ENCODE data around the gene NUCB2.
A peak's percentile ranks its signal among the peaks of the same experiment; 100 is the strongest.
"Not testable (repeated sequence)": the region's sequence is repeated elsewhere in the genome, so short reads cannot be mapped to it uniquely, and the experiment has no call there.

The NUCB2 gene

DNA sequence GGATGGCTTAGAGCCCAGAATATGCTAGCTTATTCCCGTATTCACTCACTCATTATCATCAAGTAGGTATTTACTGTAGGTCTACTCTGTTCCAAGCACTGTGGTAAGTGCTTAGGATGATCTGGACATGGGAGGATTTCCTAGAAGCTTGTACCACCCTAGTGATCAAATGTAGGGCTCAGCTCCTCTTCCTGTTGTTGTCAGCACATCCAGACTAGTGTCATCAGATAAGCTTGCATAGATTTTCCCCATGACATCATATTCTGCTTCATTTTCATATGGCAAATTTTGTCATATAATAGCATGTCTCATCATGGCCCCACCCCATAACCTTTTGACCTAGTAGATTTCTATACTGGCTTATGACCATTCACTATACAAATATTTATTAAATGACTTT is 19.3 kb upstream of the NUCB2 start:
- Histone ChIP-seq H3K4me1 (ENCODE audit: insufficient read depth, low read length) (no peaks in the 10 kb centered on the region), H3K36me3 (ENCODE audit: insufficient read depth, low read length) (no peaks in the 10 kb centered on the region), H3K9ac (ENCODE audit: low read depth, low read length) (no peak overlapping the region), H3K9me3 (ENCODE audit: control insufficient read depth, insufficient read depth, low read length) (no peaks in the 10 kb centered on the region)

DNA sequence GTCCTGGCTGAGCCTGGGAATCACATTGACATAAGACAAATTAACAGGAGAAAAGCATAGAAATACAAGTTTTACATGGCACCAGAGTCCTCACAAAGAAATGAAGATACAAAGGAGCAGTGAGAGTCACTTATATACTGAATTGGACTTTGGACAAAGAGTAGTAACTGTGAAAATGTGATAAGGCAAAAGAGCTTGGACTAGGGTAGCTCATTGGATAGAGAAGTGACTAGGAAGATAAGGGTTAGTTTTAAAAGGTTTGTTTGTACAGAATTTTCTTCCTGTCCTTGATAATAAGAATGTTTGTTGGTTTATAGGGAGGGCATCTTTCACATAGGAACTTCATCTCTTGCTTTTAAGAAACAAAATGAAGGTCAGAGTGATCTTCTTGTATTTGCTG is 17.9 kb upstream of the NUCB2 start:
- Histone ChIP-seq H3K9ac (ENCODE audit: low read depth, low read length) (no peak overlapping the region), H3K36me3 (ENCODE audit: insufficient read depth, low read length) (no peaks in the 10 kb centered on the region), H3K9me3 (ENCODE audit: control insufficient read depth, insufficient read depth, low read length) (no peaks in the 10 kb centered on the region), H3K4me1 (ENCODE audit: insufficient read depth, low read length) (no peaks in the 10 kb centered on the region)

DNA sequence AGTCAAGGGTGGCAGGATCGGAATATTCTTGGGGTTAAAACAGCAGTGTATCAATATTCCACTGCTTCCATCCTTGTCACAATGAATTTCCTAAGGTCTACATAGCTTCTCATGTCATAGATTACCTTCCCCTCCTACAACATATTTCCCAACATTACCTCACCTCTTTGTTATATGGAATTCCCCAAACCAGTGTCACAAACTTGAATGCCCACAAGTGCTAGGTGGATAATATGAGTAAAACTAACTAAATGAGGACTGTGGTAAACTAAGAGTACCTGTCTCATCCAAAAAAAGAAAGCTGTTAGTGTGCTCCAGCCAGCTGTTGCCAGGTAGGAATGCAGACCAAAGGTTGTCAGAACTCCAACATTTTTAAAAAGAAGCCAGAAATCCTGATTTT is 17.0 kb upstream of the NUCB2 start:
- no peaks in the 10 kb centered on the region for H3K36me3 ChIP-seq (ENCODE audit: insufficient read depth, low read length)
- no peaks in the 10 kb centered on the region for H3K4me1 ChIP-seq (ENCODE audit: insufficient read depth, low read length)
- H3K9ac ChIP-seq (ENCODE audit: low read depth, low read length), result no peak overlapping the region
- no peaks in the 10 kb centered on the region for H3K9me3 ChIP-seq (ENCODE audit: control insufficient read depth, insufficient read depth, low read length)

DNA sequence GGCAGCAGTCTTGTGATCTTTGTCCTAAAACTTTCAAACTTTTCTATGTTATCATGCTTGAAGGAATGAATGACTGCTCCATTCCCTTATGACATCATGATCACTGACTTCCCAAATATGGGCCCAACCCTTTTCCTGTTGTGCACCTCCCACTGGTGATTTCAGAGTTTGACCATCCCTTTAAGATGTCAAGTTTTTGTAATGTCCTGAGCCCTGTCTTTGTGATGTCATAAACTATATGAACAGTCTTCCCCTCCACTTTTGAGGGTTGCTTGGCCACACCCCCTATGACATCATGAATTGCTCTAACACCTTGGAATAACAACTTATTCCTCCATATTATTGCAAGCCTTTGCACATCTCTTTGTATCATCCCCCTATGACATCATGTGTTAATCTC is 16.5 kb upstream of the NUCB2 start:
- H3K9me3 ChIP-seq (ENCODE audit: control insufficient read depth, insufficient read depth, low read length), result no peaks in the 10 kb centered on the region
- H3K4me1 ChIP-seq (ENCODE audit: insufficient read depth, low read length), result no peaks in the 10 kb centered on the region
- no peak overlapping the region for H3K9ac ChIP-seq (ENCODE audit: low read depth, low read length)
- H3K36me3 ChIP-seq (ENCODE audit: insufficient read depth, low read length), result no peaks in the 10 kb centered on the region

DNA sequence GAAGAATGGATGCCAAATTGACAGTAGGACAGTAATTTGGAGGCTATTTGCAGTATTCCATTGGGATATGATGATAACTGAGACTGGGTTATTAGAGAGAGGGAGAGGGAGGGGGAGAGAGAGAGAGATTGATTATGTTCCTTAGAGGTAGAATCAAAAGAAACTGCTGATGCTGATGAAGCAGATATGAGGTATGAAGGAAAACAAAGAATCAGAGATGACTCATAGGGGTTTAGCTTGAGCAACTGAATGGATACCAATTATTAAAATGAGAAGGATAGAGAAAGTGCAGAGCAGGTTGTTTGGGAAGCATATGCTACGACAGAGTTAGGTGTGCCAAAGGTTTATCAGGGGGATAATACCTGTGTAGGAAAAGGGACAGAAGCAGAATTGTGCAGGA is 12.8 kb upstream of the NUCB2 start:
- H3K36me3 ChIP-seq (ENCODE audit: insufficient read depth, low read length), result no peaks in the 10 kb centered on the region
- no peaks in the 10 kb centered on the region for H3K9me3 ChIP-seq (ENCODE audit: control insufficient read depth, insufficient read depth, low read length)
- H3K4me1 ChIP-seq (ENCODE audit: insufficient read depth, low read length), result no peaks in the 10 kb centered on the region
- no peak overlapping the region for H3K9ac ChIP-seq (ENCODE audit: low read depth, low read length)

DNA sequence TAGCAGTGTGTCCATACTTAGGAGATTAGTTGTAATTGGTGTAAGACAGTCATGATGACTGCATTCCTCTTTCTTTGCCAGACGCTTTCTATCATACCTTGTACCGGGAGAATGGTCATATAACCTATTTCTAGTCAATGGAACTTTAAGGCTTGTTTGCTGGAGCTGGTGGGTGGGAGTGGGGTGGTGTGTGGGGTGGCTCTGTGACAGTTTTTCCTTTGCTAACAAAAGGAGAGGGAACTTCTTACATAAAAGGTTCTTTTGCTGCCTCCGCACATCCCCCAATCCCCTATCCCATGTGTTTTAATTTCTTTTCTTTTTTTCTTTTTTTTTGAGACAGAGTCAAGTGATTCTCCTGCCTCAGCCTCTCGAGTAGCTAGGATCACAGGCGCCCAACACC is 9.8 kb upstream of the NUCB2 start:
- H3K4me1 ChIP-seq (ENCODE audit: insufficient read depth, low read length), result no peaks in the 10 kb centered on the region
- no peaks in the 10 kb centered on the region for H3K36me3 ChIP-seq (ENCODE audit: insufficient read depth, low read length)
- H3K9me3 ChIP-seq (ENCODE audit: control insufficient read depth, insufficient read depth, low read length), result no peaks in the 10 kb centered on the region
- H3K9ac ChIP-seq (ENCODE audit: low read depth, low read length), result no peak overlapping the region

DNA sequence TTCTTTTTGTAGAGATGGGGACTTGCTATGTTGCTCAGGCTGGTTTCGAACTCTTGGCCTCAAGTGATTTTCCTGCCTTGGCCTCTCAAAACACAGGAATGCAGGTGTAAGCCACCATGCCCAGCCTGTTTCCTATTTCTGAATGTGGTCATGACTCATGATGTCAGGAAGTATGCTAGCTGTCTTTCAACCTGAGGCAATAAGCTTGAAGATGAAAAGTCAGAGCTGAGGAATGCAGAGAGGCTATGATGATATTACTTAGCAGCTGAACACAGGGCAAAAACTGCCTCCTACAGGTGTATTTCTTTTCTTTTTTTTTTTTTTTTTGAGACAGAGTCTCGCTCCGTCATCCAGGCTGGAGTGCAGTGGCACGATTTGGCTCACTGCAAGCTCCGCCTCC is 9.0 kb upstream of the NUCB2 start:
- no peak overlapping the region for H3K9ac ChIP-seq (ENCODE audit: low read depth, low read length)
- no peaks in the 10 kb centered on the region for H3K4me1 ChIP-seq (ENCODE audit: insufficient read depth, low read length)
- H3K9me3 ChIP-seq (ENCODE audit: control insufficient read depth, insufficient read depth, low read length), result no peaks in the 10 kb centered on the region
- H3K36me3 ChIP-seq (ENCODE audit: insufficient read depth, low read length), result no peaks in the 10 kb centered on the region

DNA sequence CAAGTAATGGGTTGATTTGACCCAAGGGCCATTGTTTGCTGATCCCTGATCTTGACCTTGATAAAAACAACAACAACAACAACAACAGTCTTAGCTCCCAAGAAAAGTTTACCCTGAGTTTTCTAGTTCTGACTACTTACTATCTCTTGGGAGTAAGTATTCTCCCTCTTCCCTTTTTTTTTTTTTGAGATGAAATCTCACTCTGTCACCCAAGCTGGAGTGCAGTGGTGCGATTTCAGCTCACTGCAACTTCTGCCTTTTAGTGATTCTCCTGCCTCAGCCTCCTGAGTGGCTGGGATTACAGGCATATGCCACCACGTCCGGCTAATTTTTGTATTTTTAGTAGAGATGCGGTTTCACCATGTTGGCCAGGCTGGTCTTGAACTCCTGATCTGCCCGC is 8.0 kb upstream of the NUCB2 start:
- H3K36me3 ChIP-seq (ENCODE audit: insufficient read depth, low read length); H3K9me3 ChIP-seq (ENCODE audit: control insufficient read depth, insufficient read depth, low read length); H3K9ac ChIP-seq (ENCODE audit: low read depth, low read length); H3K4me1 ChIP-seq (ENCODE audit: insufficient read depth, low read length): not testable (repeated sequence)

DNA sequence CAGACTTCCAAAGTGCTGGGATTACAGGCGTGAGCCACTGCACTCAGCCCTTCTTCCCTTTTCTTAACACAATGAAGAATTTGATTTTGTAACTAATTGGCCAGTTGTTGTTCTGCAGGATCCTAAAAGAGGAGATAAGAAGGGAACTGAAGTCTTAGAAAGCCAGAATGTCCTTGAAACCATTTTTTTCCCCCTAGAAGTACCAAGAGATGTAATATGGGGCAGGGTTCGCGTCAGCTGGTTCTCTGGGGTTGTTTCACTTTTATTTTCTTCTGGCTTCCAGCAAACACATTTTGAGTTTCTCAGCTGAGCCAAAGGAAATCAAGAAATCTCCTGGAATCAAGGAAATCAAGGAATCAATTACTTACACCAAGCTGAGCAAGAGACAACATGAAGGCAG is 7.6 kb upstream of the NUCB2 start:
- Histone ChIP-seq H3K36me3 (ENCODE audit: insufficient read depth, low read length) (no peaks in the 10 kb centered on the region), H3K9ac (ENCODE audit: low read depth, low read length) (no peak overlapping the region), H3K9me3 (ENCODE audit: control insufficient read depth, insufficient read depth, low read length) (no peaks in the 10 kb centered on the region), H3K4me1 (ENCODE audit: insufficient read depth, low read length) (no peaks in the 10 kb centered on the region; the same call in 1 of the 2 replicates)

DNA sequence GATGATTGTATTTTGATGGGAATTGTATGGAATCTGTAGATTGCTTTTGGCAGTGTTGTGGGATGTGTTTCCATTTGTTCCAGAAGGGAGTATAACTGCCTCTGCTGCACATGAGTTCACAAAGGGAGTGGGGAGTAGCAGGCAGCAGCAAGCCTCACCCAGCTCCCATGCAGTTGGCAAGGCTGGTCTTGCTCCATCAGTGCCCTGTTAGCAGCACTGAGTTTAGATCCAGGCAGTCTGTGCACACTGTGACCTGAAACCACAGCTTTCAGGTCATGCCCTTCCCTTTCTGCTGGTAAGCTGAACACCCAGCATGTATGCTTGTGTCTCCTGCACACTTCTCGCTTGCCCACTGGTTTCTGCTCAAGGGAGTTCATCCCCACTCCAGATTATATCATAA is 3.7 kb upstream of the NUCB2 start:
- Histone ChIP-seq H3K9me3 (ENCODE audit: control insufficient read depth, insufficient read depth, low read length) (no peaks in the 10 kb centered on the region), H3K36me3 (ENCODE audit: insufficient read depth, low read length) (no peaks in the 10 kb centered on the region), H3K9ac (ENCODE audit: low read depth, low read length) (no peak overlapping the region), H3K4me1 (ENCODE audit: insufficient read depth, low read length) (no peaks in the 10 kb centered on the region; the same call in 1 of the 2 replicates)

DNA sequence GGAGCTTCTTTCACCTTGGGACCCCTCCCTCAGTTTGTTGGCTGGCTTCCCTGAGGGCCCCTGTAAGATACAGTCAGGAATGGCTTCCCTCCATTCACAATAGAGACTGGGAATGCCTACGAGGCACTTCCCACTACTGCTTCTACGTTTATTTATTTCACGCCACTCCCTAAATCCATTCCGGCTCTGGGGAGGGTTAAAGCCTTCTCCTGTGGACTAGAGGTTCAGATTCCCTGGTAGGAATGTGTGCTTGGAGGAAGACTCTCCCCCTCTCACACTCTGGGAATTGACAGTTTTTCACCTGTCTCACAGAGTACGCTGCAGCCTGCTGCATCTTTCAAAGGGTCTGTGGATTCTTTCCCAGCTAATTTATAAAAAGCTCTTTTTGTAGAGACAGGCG is 3.3 kb upstream of the NUCB2 start:
- no peak overlapping the region for H3K9ac ChIP-seq (ENCODE audit: low read depth, low read length)
- no peaks in the 10 kb centered on the region for H3K9me3 ChIP-seq (ENCODE audit: control insufficient read depth, insufficient read depth, low read length)
- H3K36me3 ChIP-seq (ENCODE audit: insufficient read depth, low read length), result no peaks in the 10 kb centered on the region
- H3K4me1 ChIP-seq (ENCODE audit: insufficient read depth, low read length), result no peaks in the 10 kb centered on the region; the same call in 1 of the 2 replicates

DNA sequence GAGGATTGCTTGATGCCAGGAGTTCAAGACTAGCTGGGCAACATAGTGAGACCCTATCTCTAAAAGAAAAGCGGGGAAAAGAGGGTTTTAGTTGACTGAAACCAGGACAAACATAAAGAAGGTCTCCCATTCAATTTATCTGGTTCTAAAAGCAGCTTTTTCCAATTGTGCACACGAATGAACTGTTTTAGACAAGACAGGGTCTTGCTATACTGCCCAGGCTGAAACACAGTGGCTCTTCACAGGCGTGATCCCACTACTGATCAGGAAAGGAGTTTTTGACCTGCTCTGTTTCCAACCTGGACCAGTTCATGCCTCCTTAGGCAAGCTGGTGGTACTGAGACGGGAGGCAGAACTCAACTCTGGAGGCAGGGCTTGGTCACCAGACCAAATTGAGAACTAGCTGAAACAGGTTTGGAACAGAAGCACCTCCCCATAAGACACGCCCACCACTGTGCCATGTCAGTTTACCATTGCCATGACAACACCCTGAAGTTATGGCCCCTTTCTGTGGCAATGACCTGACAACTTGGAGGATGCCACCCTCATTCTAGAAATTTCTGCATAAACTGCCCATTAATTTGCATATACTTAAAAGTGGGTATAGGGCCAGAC is 2.8 kb upstream of the NUCB2 start:
- H3K9ac ChIP-seq (ENCODE audit: low read depth, low read length), result no peak overlapping the region
- H3K9me3 ChIP-seq (ENCODE audit: control insufficient read depth, insufficient read depth, low read length), result no peaks in the 10 kb centered on the region
- no peaks in the 10 kb centered on the region for H3K36me3 ChIP-seq (ENCODE audit: insufficient read depth, low read length)
- no peaks in the 10 kb centered on the region; the same call in 1 of the 2 replicates for H3K4me1 ChIP-seq (ENCODE audit: insufficient read depth, low read length)

DNA sequence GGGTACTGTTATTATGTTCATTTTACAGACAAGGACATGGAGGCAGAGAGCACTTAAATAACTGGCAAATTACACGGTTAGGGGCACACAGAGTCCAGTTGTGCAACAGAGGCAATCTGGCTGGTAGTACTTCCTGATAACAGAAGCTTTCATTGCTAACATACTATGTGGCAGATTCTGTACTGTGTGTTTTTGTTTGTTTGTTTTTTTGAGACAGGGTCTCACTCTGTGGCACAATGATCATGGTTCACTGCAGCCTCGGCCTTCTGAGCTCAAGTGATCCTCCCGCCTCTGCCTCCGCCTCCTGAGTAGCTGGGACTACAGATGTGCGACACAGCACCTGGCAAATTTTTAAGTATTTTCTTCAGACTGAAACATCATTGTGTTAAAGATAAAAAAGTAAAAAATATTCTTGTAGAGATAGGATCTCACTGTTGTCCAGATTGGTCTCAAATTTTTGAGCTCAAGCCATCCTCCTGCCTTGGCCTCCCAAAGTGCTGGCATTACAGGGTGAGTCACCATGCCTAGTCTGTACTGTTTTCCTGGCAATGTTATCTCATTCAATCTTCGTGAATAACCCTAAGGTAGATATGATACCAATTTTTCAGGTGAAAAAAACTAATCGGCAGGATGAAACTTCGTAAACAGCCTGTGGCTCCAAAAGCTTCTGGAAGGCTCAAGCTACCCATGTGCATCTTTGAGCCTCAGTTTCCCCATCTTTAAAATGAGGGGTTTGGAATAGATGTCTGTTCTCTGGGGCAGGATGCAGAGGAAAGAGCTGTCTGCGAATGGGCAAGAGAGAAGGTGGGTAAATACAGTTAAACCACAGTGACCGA is 921 bp upstream of the NUCB2 start:
- H3K4me1 ChIP-seq (ENCODE audit: insufficient read depth, low read length), result no peaks in the 10 kb centered on the region; the same call in 1 of the 2 replicates
- H3K9ac ChIP-seq (ENCODE audit: low read depth, low read length), result peak overlapping the region; percentile 59
- no peaks in the 10 kb centered on the region for H3K9me3 ChIP-seq (ENCODE audit: control insufficient read depth, insufficient read depth, low read length)
- no peaks in the 10 kb centered on the region for H3K36me3 ChIP-seq (ENCODE audit: insufficient read depth, low read length)

DNA sequence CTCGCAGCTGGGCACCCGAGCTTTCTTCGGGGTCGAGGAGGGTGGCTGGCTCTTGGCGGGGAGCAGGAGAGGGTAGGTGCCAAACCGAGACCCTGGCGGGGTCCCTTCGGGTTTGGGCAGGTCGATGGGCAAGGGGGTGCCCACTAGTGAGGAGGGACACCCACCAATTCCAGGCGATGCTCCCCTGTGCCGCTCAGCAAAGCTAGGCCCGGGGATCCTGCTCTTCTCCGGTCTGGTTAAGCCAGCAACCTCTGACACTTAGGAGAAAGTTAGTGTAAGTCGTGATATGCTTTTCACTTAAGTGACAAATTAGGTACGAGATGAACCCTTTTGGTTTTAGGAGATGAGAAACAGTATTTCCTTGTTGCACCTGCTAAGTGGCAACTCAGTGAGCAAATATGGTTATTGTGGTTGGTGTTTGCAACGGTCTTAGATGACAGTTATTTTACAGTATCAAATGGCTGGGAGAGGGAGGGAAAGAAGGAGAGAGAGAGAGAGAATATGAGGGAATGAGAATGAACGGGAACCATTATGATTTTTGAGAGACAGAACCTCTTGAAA is 565 bp downstream of the NUCB2 start:
- H3K9me3 ChIP-seq (ENCODE audit: control insufficient read depth, insufficient read depth, low read length), result no peaks in the 10 kb centered on the region
- H3K4me1 ChIP-seq (ENCODE audit: insufficient read depth, low read length), result no peaks in the 10 kb centered on the region; the same call in 1 of the 2 replicates
- peak overlapping the region; percentile 59; the same call in 1 of the 2 replicates for H3K9ac ChIP-seq (ENCODE audit: low read depth, low read length)
- no peaks in the 10 kb centered on the region for H3K36me3 ChIP-seq (ENCODE audit: insufficient read depth, low read length)

Data from ES-I3 (cell line).